Thyroid gland (tissue), 4 donors: ENCODE results near the gene SLC39A8.
"Not testable (repeated sequence)": the region's sequence is repeated elsewhere in the genome, so short reads cannot be mapped to it uniquely, and the experiment has no call there.

ENCODE experiments used
- POLR2A ChIP-seq, 2 donors: fragments of 450-650 bp; IDR thresholded peaks; one replicate each; pipeline ENCODE4 v1.6.1; 2017; ENCODE audit warnings: antibody characterized with exemption in 2 of 2, mild to moderate bottlenecking in 2 of 2, moderate library complexity in 1 of 2
- TF ChIP-seq, protein P1 (sequence below), 6 experiments: fragments of 200-600 bp in 3 of 6; fragments of 450-650 bp in 3 of 6; sonication (generic) in 3 of 6; IDR thresholded peaks; one replicate each; pipeline ENCODE4 v1.5.1; 2016 to 2019; ENCODE audit warnings: antibody characterized with exemption in 6 of 6, mild to moderate bottlenecking in 2 of 6, inconsistent platforms in 1 of 6, moderate library complexity in 1 of 6

GRCh38 chr4:102380253-102380652, 35.0 kb upstream of the SLC39A8 start:
- TF ChIP-seq, protein P1, sequence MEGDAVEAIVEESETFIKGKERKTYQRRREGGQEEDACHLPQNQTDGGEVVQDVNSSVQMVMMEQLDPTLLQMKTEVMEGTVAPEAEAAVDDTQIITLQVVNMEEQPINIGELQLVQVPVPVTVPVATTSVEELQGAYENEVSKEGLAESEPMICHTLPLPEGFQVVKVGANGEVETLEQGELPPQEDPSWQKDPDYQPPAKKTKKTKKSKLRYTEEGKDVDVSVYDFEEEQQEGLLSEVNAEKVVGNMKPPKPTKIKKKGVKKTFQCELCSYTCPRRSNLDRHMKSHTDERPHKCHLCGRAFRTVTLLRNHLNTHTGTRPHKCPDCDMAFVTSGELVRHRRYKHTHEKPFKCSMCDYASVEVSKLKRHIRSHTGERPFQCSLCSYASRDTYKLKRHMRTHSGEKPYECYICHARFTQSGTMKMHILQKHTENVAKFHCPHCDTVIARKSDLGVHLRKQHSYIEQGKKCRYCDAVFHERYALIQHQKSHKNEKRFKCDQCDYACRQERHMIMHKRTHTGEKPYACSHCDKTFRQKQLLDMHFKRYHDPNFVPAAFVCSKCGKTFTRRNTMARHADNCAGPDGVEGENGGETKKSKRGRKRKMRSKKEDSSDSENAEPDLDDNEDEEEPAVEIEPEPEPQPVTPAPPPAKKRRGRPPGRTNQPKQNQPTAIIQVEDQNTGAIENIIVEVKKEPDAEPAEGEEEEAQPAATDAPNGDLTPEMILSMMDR (IDR thresholded peaks at IDR 0.05): not testable (repeated sequence)
- TF ChIP-seq POLR2A (IDR thresholded peaks at IDR 0.05): not testable (repeated sequence)
